Measurements from ENCODE around the gene BCL2L13. TPM values are rescaled to one million over a fixed set of nuclear protein-coding genes. Genes with fewer than 3 reads are reported as not detected.

The BCL2L13 gene
- total RNA-seq, 1 experiment from 2014 or later = 26.0 TPM

DNA sequence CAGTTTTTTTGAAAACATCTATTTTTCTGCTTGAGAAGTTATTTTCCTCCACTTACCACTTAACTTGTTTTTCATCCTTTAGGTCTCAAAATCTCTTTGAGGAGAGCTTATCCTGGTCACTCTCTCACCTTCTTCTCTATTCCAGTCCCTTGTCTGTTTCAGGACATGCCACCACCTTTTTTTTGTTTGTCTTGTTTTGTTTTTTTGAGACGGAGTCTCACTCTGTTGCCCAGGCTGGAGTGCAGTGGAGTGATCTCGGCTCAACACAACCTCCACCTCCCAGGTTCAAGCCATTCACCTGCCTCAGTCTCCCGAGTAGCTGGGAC lies 4.6 kb upstream of the BCL2L13 start:
- WGBS (ENCODE audit: extremely low coverage, insufficient read length, low lambda C conversion rate) = no CpG with 5 or more reads among the region's 3 CpGs
- H3K27ac Mint-ChIP-seq = no peak overlapping the region; a peak in 1 of 7 replicates
- H3K36me3 Mint-ChIP-seq (ENCODE audit: insufficient read depth in 1 of 3, low read depth in 3 of 3) = no peaks in the 10 kb centered on the region
- no peaks in the 10 kb centered on the region for H3K27me3 Mint-ChIP-seq (ENCODE audit: low read depth)
- Histone ChIP-seq H3K79me2 (ENCODE audit: insufficient read depth, low read length) (no peaks in the 10 kb centered on the region), H2BK120ac (ENCODE audit: low read depth, low read length, poor library complexity, severe bottlenecking) (no peak overlapping the region), H3K23me2 (ENCODE audit: insufficient read length, low read depth, low read length, poor library complexity, severe bottlenecking) (no peaks in the 10 kb centered on the region), H3K14ac (ENCODE audit: insufficient read depth, low read length) (no peak overlapping the region), H2BK20ac (ENCODE audit: low read depth, low read length, poor library complexity, severe bottlenecking) (no peak overlapping the region), H2AFZ (ENCODE audit: low read length) (no peak overlapping the region), H3K27me3 (ENCODE audit: insufficient read depth, low read length) (no peaks in the 10 kb centered on the region), H2BK5ac (ENCODE audit: insufficient read length, low read length) (no peak overlapping the region), H2BK12ac (ENCODE audit: insufficient read length, low read depth, low read length) (no peak overlapping the region), H2AK5ac (ENCODE audit: insufficient read length, low read length) (no peak overlapping the region), H3K9me3 (ENCODE audit: control insufficient read depth, low read depth, low read length) (no peaks in the 10 kb centered on the region), H3K23ac (ENCODE audit: insufficient read length, low read depth, low read length) (no peak overlapping the region), H2BK15ac (ENCODE audit: low read depth, low read length) (no peak overlapping the region), H4K20me1 (ENCODE audit: control insufficient read depth, insufficient read depth, insufficient read length) (no peaks in the 10 kb centered on the region), H3T11ph (ENCODE audit: low read length) (no peak overlapping the region), H3K4me2 (ENCODE audit: insufficient read depth, insufficient read length, low read length) (no peak overlapping the region), H3K18ac (ENCODE audit: insufficient read length, low read depth, low read length) (no peak overlapping the region), H4K5ac (ENCODE audit: insufficient read length, low read depth, low read length) (no peak overlapping the region), H4K8ac (replicated peaks; ENCODE audit: insufficient read length, low read depth, low read length) (no peak overlapping the region), H3K4ac (ENCODE audit: low read depth, low read length) (no peak overlapping the region), H3K27ac (ENCODE audit: insufficient read length, low read depth, low read length) (no peak overlapping the region), H4K91ac (ENCODE audit: insufficient read length, low read depth, low read length) (no peak overlapping the region), H3K4me1 (ENCODE audit: insufficient read depth, low read length) (no peaks in the 10 kb centered on the region; the same call in 1 of the 2 replicates), H3K56ac (ENCODE audit: insufficient read length, low read depth, low read length) (no peak overlapping the region), H3K9ac (ENCODE audit: extremely low read depth, insufficient read length, low read length) (no peak overlapping the region), H3K79me1 (ENCODE audit: insufficient read depth, low read depth, low read length, poor library complexity, severe bottlenecking) (no peaks in the 10 kb centered on the region)
- no peaks in the 10 kb centered on the region for H3K9me3 Mint-ChIP-seq
- peaks cover 6 to 13% of the 10 kb centered on the region in 2 experiments for H3K4me1 Mint-ChIP-seq
- TF ChIP-seq, protein P1, sequence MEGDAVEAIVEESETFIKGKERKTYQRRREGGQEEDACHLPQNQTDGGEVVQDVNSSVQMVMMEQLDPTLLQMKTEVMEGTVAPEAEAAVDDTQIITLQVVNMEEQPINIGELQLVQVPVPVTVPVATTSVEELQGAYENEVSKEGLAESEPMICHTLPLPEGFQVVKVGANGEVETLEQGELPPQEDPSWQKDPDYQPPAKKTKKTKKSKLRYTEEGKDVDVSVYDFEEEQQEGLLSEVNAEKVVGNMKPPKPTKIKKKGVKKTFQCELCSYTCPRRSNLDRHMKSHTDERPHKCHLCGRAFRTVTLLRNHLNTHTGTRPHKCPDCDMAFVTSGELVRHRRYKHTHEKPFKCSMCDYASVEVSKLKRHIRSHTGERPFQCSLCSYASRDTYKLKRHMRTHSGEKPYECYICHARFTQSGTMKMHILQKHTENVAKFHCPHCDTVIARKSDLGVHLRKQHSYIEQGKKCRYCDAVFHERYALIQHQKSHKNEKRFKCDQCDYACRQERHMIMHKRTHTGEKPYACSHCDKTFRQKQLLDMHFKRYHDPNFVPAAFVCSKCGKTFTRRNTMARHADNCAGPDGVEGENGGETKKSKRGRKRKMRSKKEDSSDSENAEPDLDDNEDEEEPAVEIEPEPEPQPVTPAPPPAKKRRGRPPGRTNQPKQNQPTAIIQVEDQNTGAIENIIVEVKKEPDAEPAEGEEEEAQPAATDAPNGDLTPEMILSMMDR (conservative IDR thresholded peaks at IDR 0.05) = no peak
- H3K4me3 Mint-ChIP-seq = no peak overlapping the region
- no peak for DNase-seq
